Dermis microvascular lymphatic vessel endothelial cell (primary cell): Measurements from ENCODE around the gene SIT1. TPM values are rescaled to one million over a fixed set of nuclear protein-coding genes. Genes with fewer than 3 reads are reported as not detected.
A peak's percentile ranks its signal among the peaks of the same experiment; 100 is the strongest.

Source experiments
- DNase-seq, 2 donors: peaks; one replicate each; pipeline versions ENCODE4 v3.0.0 to v3.0.0-alpha.2; 2010; ENCODE audit warnings: low read depth in 2 of 2
- total RNA-seq: library from RNA; depleted of rRNA; stranded (reverse); fragments of >200 nt; gene quantifications from 2 replicates; pipeline ENCODE4 v1.2.1, GENCODE V29; 2014

The SIT1 gene
- total RNA-seq, 1 donor from 2014 or later = not detected

DNA sequence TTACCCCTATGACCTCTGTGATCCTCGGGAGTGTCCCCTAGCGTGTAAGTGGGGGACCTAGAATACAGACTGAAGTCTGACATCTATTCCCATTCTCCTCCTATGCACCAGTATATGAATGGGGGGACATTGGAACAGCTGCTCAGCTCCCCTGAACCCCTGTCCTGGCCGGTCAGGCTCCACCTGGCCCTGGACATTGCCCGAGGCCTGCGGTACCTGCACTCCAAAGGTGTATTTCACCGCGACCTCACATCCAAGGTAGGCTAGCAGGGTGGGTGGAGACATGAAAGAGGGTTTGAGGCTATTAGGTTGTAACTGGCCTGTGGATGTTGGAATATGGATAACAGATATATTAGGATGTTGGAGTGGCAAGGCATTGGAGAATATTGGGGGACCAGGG, 44.0 kb downstream of the SIT1 start:
- DNase-seq = no peak

DNA sequence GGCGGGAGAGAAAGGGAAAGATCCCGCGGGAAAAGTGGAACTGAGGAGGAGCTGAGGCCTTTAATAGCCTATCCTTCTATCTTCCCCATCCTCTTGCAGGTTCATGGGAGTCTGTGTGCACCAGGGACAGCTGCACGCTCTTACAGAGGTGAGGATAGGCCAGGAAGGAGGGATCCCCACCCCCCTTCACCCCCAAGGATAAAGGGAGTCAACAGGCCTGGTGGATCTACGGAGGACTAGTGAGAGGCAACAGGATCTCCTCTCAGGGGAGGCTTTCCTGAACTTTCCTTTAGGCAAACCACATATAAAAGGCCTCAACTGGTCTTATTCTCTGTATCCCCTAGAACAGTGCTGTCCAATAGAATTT, 44.6 kb downstream of the SIT1 start:
- no peak for DNase-seq

DNA sequence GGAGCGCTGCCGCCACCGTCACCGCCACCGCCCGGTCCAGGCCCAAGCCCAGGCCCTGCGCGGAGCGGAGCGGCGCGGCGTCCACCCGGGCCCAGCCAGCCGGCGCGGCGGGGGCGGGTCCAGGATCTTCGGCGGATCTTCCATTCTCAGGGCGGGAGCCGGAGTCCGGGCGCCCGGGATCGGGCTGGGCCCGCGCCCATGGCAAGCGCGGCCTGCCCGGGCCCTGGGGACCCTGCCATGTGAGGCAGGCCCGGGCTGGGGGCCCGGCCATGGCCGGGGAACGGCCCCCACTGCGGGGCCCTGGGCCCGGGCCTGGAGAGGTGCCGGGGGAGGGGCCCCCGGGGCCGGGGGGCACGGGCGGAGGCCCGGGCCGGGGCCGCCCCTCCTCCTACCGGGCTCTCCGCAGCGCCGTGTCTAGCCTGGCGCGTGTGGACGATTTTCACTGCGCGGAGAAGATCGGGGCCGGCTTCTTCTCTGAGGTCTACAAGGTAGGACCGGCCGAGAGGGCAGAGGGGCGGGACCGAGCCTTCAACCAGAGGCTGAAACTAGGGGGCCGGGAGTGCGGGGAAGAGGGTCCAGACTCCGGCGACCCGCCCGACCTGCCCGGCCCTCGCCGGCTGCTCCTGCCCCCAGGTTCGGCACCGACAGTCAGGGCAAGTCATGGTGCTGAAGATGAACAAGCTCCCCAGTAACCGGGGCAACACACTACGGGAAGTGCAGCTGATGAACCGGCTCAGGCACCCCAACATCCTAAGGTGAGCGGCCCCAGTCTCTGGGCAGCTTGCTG, 45.2 kb downstream of the SIT1 start:
- DNase-seq = no peak

DNA sequence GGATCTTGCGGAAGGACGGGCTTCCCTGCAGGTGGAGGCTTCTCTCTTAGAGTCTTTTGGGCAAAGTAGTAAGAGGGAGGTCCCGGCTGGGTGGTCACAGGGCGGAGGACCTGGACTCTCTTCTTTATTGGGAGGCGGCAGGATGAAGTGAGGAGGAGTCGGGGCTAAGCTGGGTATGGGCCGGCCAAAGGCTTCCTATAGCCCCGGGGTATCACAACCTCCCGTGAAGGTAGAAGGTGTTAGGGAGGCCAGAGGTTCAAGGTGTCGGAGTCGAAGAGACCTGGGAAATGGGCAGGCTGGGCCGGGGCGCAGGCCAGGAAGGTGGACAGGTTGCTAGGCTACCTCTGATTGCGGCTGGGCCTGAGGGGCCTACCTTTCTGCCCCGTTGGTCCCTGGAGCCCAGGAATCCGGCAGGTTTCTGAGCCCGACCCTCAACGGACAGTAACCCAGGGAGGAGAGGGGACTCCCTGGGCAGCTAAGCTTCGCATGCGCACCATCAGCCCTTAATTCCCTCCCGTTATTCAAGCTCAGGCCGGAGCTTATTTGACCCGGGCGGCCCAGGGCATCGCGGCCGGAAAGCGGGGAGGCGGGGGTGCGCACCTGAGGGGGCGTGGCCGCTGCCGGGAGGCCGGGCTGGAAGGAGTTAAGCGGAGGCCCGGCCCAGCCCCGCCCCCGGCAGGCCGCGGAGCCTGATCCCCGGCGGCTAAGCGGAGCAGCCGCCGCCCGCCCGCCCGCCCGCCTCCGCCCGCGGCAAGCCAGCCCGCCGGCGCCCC, 46.0 kb downstream of the SIT1 start, which contains the start of gene TESK1:
TSS of gene TESK1 (plus strand) at position 685 of the 773 bp plus-strand sequence. CDS start 358 bp downstream, outside the sequence.
- peak in 1 of 2 donors; percentile 66 for DNase-seq

DNA sequence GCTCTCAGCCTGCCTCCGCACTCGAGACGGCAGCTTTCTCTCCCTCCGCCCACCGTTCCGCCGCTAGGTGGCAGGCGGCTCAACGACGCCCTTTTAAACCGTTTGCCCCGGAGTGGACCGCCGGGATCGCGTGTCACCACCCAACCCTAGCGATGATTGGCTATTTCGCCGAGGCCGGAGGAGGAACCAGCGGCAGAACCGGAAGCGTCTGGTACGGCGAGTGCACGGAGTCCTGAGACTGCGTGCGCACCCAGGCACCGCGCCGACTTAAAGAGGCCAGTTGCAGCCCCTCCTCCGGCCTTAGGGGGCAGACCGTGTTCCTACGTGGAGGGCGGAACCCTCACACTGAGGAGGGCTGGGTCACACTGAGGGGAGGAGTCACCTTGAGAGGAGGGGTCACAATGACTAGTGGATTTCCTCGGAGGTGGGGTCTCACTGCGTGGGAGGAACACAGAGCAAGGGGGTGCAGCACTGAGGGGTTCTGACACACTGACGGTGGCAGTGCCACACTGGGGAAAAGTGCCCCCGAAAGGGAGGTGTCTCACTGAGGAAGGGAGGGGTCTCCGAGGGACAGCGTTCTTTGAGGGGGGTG, 46.6 kb downstream of the SIT1 start:
- peak; percentile 98 to 100 for DNase-seq

DNA sequence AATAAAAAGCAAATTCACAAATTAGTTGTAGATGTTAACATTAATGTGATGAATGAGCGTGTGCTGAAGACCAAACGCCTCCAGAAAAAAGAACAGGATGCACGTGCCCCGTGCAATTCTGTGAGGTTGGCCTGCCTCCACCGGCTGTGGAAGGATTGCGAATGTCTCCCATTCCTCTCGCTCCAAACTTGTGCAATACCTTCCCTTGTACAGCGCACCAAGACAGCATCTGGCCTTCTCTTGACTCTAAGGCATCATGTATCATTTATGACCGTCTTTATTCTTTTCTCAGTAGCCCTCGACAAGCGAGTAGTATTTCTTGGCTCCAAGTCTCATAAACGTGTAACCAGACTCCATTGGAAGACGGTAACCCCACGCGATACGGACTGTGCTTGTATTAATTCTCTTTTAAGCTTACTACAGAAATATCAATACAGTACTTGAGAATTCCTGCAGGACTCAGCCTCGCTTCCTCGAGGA, 47.2 kb downstream of the SIT1 start:
- DNase-seq = no peak

DNA sequence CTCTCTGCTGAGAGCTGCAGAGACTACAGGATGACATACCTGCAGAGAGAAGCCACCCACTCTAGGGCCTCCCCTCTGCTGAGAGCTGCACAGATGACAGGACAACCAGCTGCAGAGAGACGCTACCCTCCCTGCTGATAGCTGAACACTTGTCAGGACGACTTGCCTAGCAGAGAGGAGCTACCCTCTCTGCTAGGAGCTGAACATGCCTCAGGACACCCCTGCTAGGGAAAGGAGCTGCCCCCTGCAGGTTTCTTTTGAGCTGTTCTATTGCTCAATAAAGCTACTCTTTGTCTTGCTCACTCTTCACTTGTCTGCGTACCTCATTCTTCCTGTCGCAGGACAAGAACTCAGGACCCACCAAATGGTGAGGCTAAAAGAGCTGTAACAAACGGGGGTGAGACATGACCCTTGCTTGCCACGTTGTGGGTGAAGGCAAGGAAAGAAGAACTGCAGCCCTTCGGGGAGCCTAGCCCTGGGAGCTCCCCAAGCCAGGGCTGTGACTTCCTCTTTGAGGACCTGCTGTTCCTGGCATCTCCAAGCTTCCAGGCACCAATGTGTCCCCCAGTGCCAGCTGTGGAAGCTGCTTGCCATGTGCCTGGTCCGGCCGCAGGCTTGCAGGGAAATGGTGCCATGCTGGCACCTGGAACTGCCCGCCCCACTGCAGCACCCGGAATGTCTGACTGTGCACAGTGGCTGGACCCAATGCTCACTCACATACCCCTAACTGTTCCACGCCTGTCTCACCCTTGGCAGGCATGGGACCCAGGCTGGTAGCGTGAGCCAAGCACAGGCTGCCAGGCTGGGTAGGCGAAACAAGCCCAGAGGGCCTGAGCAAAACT, 50.7 kb downstream of the SIT1 start:
- no peak for DNase-seq

Other genes starting within 250 kb of the SIT1 start
- 7.8 and 11.1 TPM in 2 replicates for gene RUSC2, start 160.8 kb downstream of the SIT1 start, total RNA-seq
- gene TESK1, start 45.7 kb downstream of the SIT1 start, total RNA-seq = 3.1 and 5.8 TPM in 2 replicates
- gene CD72, start 32.5 kb downstream of the SIT1 start, total RNA-seq = 0.13 TPM in 1 of 2 replicates, not detected in the other
- 194,626 and 272,621 TPM in 2 replicates for gene RMRP, start 7.1 kb upstream of the SIT1 start, total RNA-seq
- gene CCDC107, start 7.4 kb upstream of the SIT1 start, total RNA-seq = 7.7 and 10.9 TPM in 2 replicates
- 0.51 and 1.0 TPM in 2 replicates for gene ARHGEF39, start 14.3 kb upstream of the SIT1 start, total RNA-seq
- gene CA9, start 23.0 kb upstream of the SIT1 start, total RNA-seq = 0.13 TPM in 2 replicates
- gene TPM2, start 39.0 kb upstream of the SIT1 start, total RNA-seq = 4.4 and 6.2 TPM in 2 replicates
- gene TLN1, start 81.3 kb upstream of the SIT1 start, total RNA-seq = 230 and 315 TPM in 2 replicates
- 35.5 and 39.9 TPM in 2 replicates for gene CREB3, start 81.7 kb upstream of the SIT1 start, total RNA-seq
- gene GBA2, start 98.3 kb upstream of the SIT1 start, total RNA-seq = 66.6 and 78.1 TPM in 2 replicates
- 9.0 and 11.3 TPM in 2 replicates for gene RGP1, start 98.4 kb upstream of the SIT1 start, total RNA-seq
- gene MSMP, start 103.3 kb upstream of the SIT1 start, total RNA-seq = 142 and 187 TPM in 2 replicates
- 1.1 and 1.5 TPM in 2 replicates for gene NPR2, start 140.7 kb upstream of the SIT1 start, total RNA-seq
- gene SPAG8, start 161.3 kb upstream of the SIT1 start, total RNA-seq = not detected in 2 replicates
- gene HINT2, start 164.1 kb upstream of the SIT1 start, total RNA-seq = 4.4 and 9.9 TPM in 2 replicates
- gene FAM221B, start 177.8 kb upstream of the SIT1 start, total RNA-seq = not detected in 2 replicates
- gene TMEM8B, start 178.3 kb upstream of the SIT1 start, total RNA-seq = 0.13 and 0.25 TPM in 2 replicates
- not detected in 2 replicates for gene OR13J1, start 219.5 kb upstream of the SIT1 start, total RNA-seq